Effector memory CD4-positive, alpha-beta T cell (primary cell): ENCODE results near the gene OR4N2.
"Not testable (repeated sequence)": the region's sequence is repeated elsewhere in the genome, so short reads cannot be mapped to it uniquely, and the experiment has no call there.

Source experiments
- DNase-seq, 3 donors: peaks; one replicate each; pipeline ENCODE4 v3.0.0-alpha.2; 2020
- H3K27ac ChIP-seq: 2 replicates; pipeline ENCODE4 v1.7.0; 2013; ENCODE audit warnings: mild to moderate bottlenecking, low read length, moderate library complexity; ENCODE audit not compliant: insufficient read depth, poor library complexity, severe bottlenecking
- H3K27me3 ChIP-seq: replicated peaks from 2 replicates; pipeline ENCODE4 v1.7.0; 2013; ENCODE audit warnings: mild to moderate bottlenecking, low read length; ENCODE audit not compliant: insufficient read depth, control insufficient read depth, poor library complexity, severe bottlenecking
- H3K36me3 ChIP-seq: 2 replicates; pipeline ENCODE4 v1.7.0; 2013; ENCODE audit warnings: mild to moderate bottlenecking, low read length, moderate library complexity; ENCODE audit not compliant: control insufficient read depth, insufficient read depth
- H3K4me1 ChIP-seq: 2 replicates; pipeline ENCODE4 v1.7.0; 2013; ENCODE audit warnings: low read length, mild to moderate bottlenecking; ENCODE audit not compliant: control insufficient read depth, insufficient read depth, poor library complexity, severe bottlenecking
- H3K4me3 ChIP-seq: 2 replicates; pipeline ENCODE4 v1.7.0; 2013; ENCODE audit warnings: low read length, low read depth, mild to moderate bottlenecking; ENCODE audit not compliant: insufficient read depth, poor library complexity, severe bottlenecking
- H3K9me3 ChIP-seq: 2 replicates; pipeline ENCODE4 v1.7.0; 2013; ENCODE audit warnings: mild to moderate bottlenecking, low read length, moderate library complexity; ENCODE audit not compliant: control insufficient read depth
- total RNA-seq, 3 donors: gene quantifications; one replicate each; lab custom pipeline; 2026; lab: John Stamatoyannopoulos, UW

OR4N2 gene
- 0 reads per million in 3 donors for total RNA-seq

- H3K36me3 ChIP-seq, H3K27me3 ChIP-seq, H3K4me1 ChIP-seq, H3K27ac ChIP-seq, H3K9me3 ChIP-seq, DNase-seq, H3K4me3 ChIP-seq: not testable (repeated sequence)
These were observed at the start of gene OR4N2 for GRCh38 chr14:19803470-19803869. TSS of gene OR4N2 (plus strand) at chr14:19803770. CDS start at chr14:19827449, 23,679 bp downstream.

GRCh38 chr14:19754172-19754571 is 49.4 kb upstream of the OR4N2 start:
- H3K4me3 ChIP-seq: no peak overlapping the region
- H3K9me3 ChIP-seq: no peaks in the 10 kb centered on the region
- DNase-seq: no peak
- no peaks in the 10 kb centered on the region for H3K36me3 ChIP-seq
- H3K27me3 ChIP-seq: no peaks in the 10 kb centered on the region
- H3K4me1 ChIP-seq: no peaks in the 10 kb centered on the region
- H3K27ac ChIP-seq: no peak overlapping the region

- not testable (repeated sequence) for H3K4me3 ChIP-seq, H3K27ac ChIP-seq, H3K4me1 ChIP-seq, DNase-seq, H3K36me3 ChIP-seq, H3K9me3 ChIP-seq, H3K27me3 ChIP-seq
These were observed 32.1 kb upstream of the OR4N2 start for GRCh38 chr14:19771491-19771890.

- H3K4me3 ChIP-seq: no peak overlapping the region
- no peak for DNase-seq
- H3K9me3 ChIP-seq: no peaks in the 10 kb centered on the region
- no peak overlapping the region for H3K27ac ChIP-seq
- no peaks in the 10 kb centered on the region for H3K36me3 ChIP-seq
- no peaks in the 10 kb centered on the region for H3K27me3 ChIP-seq
- H3K4me1 ChIP-seq: no peaks in the 10 kb centered on the region
These were observed 31.6 kb upstream of the OR4N2 start for GRCh38 chr14:19771895-19772430.

GRCh38 chr14:19772454-19772853 is 31.1 kb upstream of the OR4N2 start:
- not testable (repeated sequence) for H3K36me3 ChIP-seq, H3K4me3 ChIP-seq, H3K27me3 ChIP-seq, H3K9me3 ChIP-seq, H3K27ac ChIP-seq, DNase-seq, H3K4me1 ChIP-seq

- H3K27me3 ChIP-seq, H3K4me1 ChIP-seq, H3K9me3 ChIP-seq, H3K36me3 ChIP-seq, DNase-seq, H3K27ac ChIP-seq, H3K4me3 ChIP-seq: not testable (repeated sequence)
These were observed 30.4 kb upstream of the OR4N2 start, which contains the start of gene OR4M1 for GRCh38 chr14:19773204-19773603. TSS of gene OR4M1 (plus strand) at chr14:19773504. CDS start at chr14:19780323, 6,819 bp downstream.

- Histone ChIP-seq H3K36me3 (no peaks in the 10 kb centered on the region), H3K27me3 (no peaks in the 10 kb centered on the region), H3K27ac (no peak overlapping the region), H3K4me1 (no peaks in the 10 kb centered on the region), H3K9me3 (no peaks in the 10 kb centered on the region), H3K4me3 (no peak overlapping the region)
- DNase-seq: no peak
These were observed 28.0 kb upstream of the OR4N2 start for GRCh38 chr14:19775587-19775986.

GRCh38 chr14:19785848-19786247 is 17.7 kb upstream of the OR4N2 start:
- not testable (repeated sequence) for H3K4me1 ChIP-seq, DNase-seq, H3K27ac ChIP-seq

GRCh38 chr14:19787318-19787717 is 16.3 kb upstream of the OR4N2 start:
- not testable (repeated sequence) for H3K9me3 ChIP-seq, H3K4me1 ChIP-seq, H3K27me3 ChIP-seq, H3K4me3 ChIP-seq, H3K36me3 ChIP-seq, DNase-seq, H3K27ac ChIP-seq

More at GRCh38 chr14:19785848-19786247, 17.7 kb upstream of the OR4N2 start:
- not testable (repeated sequence) for H3K9me3 ChIP-seq, H3K27me3 ChIP-seq, H3K4me3 ChIP-seq, H3K36me3 ChIP-seq

GRCh38 chr14:19788150-19788549 is 15.4 kb upstream of the OR4N2 start:
- not testable (repeated sequence) for DNase-seq, H3K9me3 ChIP-seq, H3K27me3 ChIP-seq

More at GRCh38 chr14:19788150-19788549, 15.4 kb upstream of the OR4N2 start:
- H3K4me3 ChIP-seq, H3K27ac ChIP-seq, H3K4me1 ChIP-seq, H3K36me3 ChIP-seq: not testable (repeated sequence)
